ENCODE results near the gene RALGAPA2.
"Not testable (repeated sequence)": the region's sequence is repeated elsewhere in the genome, so short reads cannot be mapped to it uniquely, and the experiment has no call there.

RALGAPA2 gene

DNA sequence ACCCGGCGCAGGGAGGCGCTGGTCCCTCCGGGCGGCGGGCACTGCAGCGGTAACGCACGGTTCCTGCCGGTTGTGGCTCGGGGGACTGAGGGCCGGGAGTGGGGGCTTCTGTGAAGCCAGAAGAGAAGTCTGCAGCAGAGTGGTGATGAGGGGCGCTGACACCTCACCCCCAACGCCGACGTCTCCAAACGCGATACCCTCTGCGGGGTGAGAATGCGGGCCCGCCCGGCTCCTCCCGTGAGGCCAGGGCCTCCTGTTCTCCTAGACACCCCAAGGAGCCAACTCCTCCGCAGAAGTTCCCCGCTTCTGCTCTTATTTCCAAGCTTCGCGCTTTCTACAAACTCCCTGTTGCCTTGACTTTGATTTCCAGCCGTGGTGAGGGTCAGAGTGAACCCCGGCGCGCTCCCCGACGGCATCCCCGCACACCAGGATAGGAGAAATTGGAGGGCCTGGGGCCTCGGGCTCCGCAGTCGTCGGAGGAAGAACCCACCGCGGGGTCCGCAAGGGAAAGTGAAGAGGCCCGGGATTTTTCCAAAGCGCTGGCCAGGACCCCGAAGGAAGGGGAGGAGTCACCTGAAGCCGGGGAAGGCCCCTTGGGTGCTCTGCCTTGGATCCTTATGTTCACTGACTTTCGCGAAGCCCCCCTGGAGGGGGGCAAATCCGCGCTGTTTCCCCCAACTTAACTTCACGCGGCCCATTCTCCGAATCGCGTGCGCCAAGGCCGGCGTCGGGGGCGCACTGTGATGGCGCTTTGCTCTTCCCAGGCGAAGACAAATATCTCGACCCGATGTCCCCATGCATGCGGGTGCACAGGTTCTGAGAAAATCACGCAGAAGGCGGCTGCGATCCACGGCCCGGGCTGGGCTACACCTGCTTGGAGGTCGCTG is 347.6 kb downstream of the RALGAPA2 start:
- peak in 2 of 3 experiments; percentile 83 to 89 for DNase-seq

- peak; percentile 94 to 98 (median 96) for DNase-seq
These were observed 348.4 kb downstream of the RALGAPA2 start for GRCh38 chr20:20363799-20364592.

DNA sequence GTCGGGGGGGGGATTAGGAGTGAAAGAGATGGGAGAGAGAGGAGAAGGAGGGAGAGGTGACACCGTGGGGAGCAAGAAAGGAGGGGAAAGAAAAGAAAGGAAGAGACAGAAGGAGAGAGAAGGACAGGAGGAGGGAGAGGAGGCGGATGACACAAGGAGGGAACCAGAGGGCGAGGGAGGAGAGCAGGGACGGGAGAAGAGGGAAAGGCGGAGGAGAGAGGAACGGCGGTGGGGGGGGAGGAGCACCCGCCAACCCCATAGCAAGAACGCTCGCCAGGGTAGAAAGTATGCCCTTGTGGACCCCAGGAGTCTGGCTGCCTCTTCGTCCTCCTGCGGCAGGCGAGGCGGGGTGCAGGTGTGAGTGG is 349.0 kb downstream of the RALGAPA2 start:
- DNase-seq, result peak; percentile 34 to 90 (median 86)

DNA sequence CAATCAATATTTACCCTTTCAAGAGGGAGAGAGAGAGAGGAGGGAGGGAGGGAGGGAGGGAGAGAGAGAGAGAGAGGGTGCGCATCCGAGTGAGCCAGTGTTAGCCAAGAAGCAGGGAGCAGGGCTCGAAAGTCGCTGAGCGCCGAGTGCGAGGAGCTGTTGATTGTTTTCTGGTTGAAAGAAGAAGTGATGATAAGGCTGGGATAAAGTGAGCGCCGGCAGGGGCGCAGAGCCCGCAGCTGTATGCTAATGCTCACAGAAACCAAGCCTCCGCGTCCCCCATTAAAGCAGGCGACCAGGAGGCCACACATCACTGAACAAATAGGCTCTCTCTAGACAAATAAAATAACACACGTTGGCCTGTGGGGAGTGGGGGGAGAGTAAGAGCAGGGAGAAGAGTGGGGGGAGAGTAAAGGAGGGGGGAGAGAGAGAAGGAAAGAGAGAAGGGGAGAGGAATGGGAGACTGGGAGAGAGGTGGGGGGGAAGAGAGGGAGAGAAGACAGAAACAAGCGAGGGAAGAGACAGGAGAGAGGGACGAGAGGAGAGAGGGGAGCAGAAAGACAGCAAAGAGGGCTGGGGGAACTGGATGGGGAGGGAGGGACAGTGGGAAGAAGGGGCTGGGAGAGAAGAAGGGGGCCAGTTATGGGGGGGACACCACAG is 349.5 kb downstream of the RALGAPA2 start:
- DNase-seq, result peak; percentile 83 to 99 (median 97)

- peak; percentile 53 to 81 (median 58) for DNase-seq
These were observed 352.0 kb downstream of the RALGAPA2 start for GRCh38 chr20:20360464-20360863.

GRCh38 chr20:20359628-20360027 is 352.8 kb downstream of the RALGAPA2 start:
- no peak for DNase-seq

DNA sequence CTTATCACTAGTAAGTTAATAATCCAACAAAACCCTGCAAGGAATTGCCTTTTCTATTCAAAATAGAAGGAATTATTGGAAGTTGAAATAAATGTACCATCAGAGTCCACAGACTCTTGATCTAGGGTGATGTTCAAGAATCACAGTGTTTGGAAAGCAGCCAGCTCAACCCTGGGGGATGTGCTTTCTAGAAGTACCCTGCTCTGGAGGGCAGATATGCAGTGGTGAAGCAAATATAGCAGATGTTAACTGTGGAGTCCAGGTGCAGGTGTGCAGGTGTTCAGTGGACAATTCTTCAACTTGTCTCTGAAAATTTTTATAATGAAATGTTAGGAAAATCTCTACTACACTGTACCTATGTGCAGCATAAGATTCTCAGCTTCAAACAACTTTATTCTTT is 353.6 kb downstream of the RALGAPA2 start:
- peak; percentile 19 to 76 (median 61) for DNase-seq

DNA sequence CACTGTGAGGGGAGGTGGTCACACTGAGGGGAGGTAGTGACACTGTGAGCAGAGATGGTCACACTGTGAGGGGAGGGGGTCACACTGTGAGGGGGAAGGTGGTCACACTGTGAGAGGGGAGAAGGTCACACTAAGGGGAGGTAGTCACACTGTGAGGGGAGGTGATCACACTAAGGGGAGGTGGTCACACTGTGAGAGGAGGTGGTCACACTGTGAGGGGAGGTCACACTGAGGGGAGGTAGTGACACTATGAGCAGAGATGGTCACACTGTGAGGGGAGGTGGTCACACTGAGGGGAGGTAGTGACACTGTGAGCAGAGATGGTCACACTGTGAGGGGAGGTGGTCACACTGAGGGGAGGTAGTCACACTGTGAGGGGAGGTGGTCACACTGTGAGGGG is 356.9 kb downstream of the RALGAPA2 start:
- DNase-seq, result not testable (repeated sequence)

GRCh38 chr20:20353576-20353975 is 358.9 kb downstream of the RALGAPA2 start:
- DNase-seq, result no peak

DNA sequence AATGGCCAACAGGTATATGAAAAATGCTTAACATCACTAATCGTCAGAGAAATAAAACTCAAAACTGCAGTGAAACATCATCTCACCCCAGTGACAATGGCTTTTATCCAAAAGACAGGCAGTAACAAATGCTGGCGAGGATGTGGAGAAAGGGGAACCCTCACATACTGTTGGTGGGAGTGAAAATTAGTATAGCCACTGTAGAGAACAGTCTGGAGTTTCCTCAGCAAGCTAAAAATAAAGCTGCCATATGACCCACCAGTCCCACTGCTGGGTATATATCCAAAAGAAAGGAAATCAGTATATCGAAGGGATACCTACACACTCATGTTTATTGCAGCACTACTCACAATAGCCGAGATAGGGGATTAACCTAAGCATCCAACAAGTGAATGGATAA is 368.0 kb downstream of the RALGAPA2 start:
- no peak for DNase-seq

GRCh38 chr20:20343932-20344331 is 368.5 kb downstream of the RALGAPA2 start:
- DNase-seq, result no peak
